ENCODE data around the gene KRTAP4-6. TPM values are rescaled to one million over a fixed set of nuclear protein-coding genes. Genes with fewer than 3 reads are reported as not detected.
A peak's percentile ranks its signal among the peaks of the same experiment; 100 is the strongest.

The KRTAP4-6 gene
- total and polyA plus RNA-seq, 2 of the 4 experiments (the other 2 are of a cell fraction): not detected

GRCh38 chr17:41171886-41172285, 31.5 kb upstream of the KRTAP4-6 start:
- Histone ChIP-seq H4K20me1 (ENCODE audit: insufficient read depth, low read length) (no peaks in the 10 kb centered on the region), H4K8ac (ENCODE audit: low read depth in 2 of 2, low read length in 2 of 2) (no peak overlapping the region), H3K56ac (ENCODE audit: extremely low read depth, insufficient read depth, low read length) (no peak overlapping the region), H3K9ac (ENCODE audit: low read depth, low read length) (no peak overlapping the region), H3K9me3 (ENCODE audit: control insufficient read depth, insufficient read depth, low read length) (no peaks in the 10 kb centered on the region), H3K4me3 (ENCODE audit: insufficient read depth, low read depth, low read length) (no peak overlapping the region), H3K27ac (ENCODE audit: insufficient read depth, low read length) (no peak overlapping the region), H2AK5ac (ENCODE audit: low read depth, low read length) (no peak overlapping the region), H2BK120ac (ENCODE audit: low read depth, low read length) (no peak overlapping the region), H3K4me2 (ENCODE audit: low read depth, low read length) (no peak overlapping the region), H3K14ac (replicated peaks; ENCODE audit: low read depth, low read length) (no peak overlapping the region), H2AFZ (replicated peaks; ENCODE audit: low read length, poor library complexity) (no peak overlapping the region), H2AK9ac (replicated peaks; ENCODE audit: low read depth, low read length, poor library complexity) (no peak overlapping the region), H3K4me1 (ENCODE audit: control insufficient read depth, insufficient read depth, low read length) (no peaks in the 10 kb centered on the region), H3K79me1 (ENCODE audit: low read depth in 1 of 2, low read length in 2 of 2) (no peaks in the 10 kb centered on the region), H2BK20ac (ENCODE audit: low read depth, low read length) (no peak overlapping the region), H4K5ac (ENCODE audit: low read depth, low read length) (no peak overlapping the region), H3K36me3 (ENCODE audit: control insufficient read depth, insufficient read depth, low read length) (no peaks in the 10 kb centered on the region), H3K27me3 (ENCODE audit: control insufficient read depth, insufficient read depth, low read length) (no peaks in the 10 kb centered on the region; the same call in 1 of the 2 replicates), H2BK5ac (ENCODE audit: low read depth, low read length, poor library complexity, severe bottlenecking) (no peak overlapping the region), H3K23ac (ENCODE audit: low read depth, low read length) (no peak overlapping the region), H2BK15ac (ENCODE audit: low read depth, low read length) (no peak overlapping the region), H3K9me1 (ENCODE audit: insufficient read depth, low read length) (no peaks in the 10 kb centered on the region), H3K4ac (ENCODE audit: low read depth, low read length) (no peak overlapping the region), H4K91ac (ENCODE audit: insufficient read depth, low read depth, low read length) (no peak overlapping the region), H3K18ac (ENCODE audit: low read depth, low read length) (no peak overlapping the region)
- intact Hi-C loops (cut with micrococcal nuclease) (no loop called here), in situ Hi-C loops (cut with MboI; ENCODE audit: low sequenced_read_pairs) (no loop called here), dilution Hi-C loops (cut with HindIII; ENCODE audit: low sequenced_read_pairs, unreplicated experiment) (no loop called here)
- TF ChIP-seq NFE2L2 (IDR thresholded peaks at IDR 0.05; ENCODE audit: low read depth, low read length) (no peak), CEBPB (IDR thresholded peaks at IDR 0.05; ENCODE audit: low read depth, low read length) (peak; percentile 46), SMC3 (IDR thresholded peaks at IDR 0.05; ENCODE audit: low read depth, low read length) (no peak), RCOR1 (IDR thresholded peaks at IDR 0.05; ENCODE audit: insufficient replicate concordance, low read length) (no peak)
- ChIA-PET POLR2A (ENCODE audit: unreplicated experiment) (no interaction called here), CTCF (no interaction called here)
- peak; percentile 23 for DNase-seq
- WGBS, 2 experiments (ENCODE audit: extremely low coverage in 2 of 2, insufficient read length in 1 of 2): no CpG with 5 or more reads among the region's 2 CpGs
- no peak for ATAC-seq (ENCODE audit: low read depth)
- no TSS peak for BruUV-seq (replicated peaks)
